AG09319 (cell line): Measurements from ENCODE around the gene PSD2.

Experiments
- DNase-seq: peaks from one replicate; pipeline ENCODE4 v3.0.0-alpha.2; 2010; ENCODE audit warnings: low read depth; ENCODE audit errors: extremely low read depth
- CTCF ChIP-seq: IDR thresholded peaks from 2 replicates; pipeline ENCODE4 v1.5.1; 2011; ENCODE audit warnings: low read depth, mild to moderate bottlenecking, inconsistent platforms, low read length, moderate library complexity

Gene PSD2

GRCh38 chr5:139822553-139823425 lies 27.2 kb downstream of the PSD2 start:
- DNase-seq = no peak
- TF ChIP-seq CTCF = no peak

- TF ChIP-seq CTCF = no peak
These were observed 28.2 kb downstream of the PSD2 start for GRCh38 chr5:139823757-139824355.

GRCh38 chr5:139825690-139826089 lies 30.1 kb downstream of the PSD2 start:
- no peak for DNase-seq
- no peak for TF ChIP-seq CTCF

More at GRCh38 chr5:139823757-139824355, 28.2 kb downstream of the PSD2 start:
- DNase-seq = no peak

- DNase-seq = no peak
- TF ChIP-seq CTCF = no peak
These were observed 32.7 kb downstream of the PSD2 start for GRCh38 chr5:139828207-139828895.

- no peak for TF ChIP-seq CTCF
- no peak for DNase-seq
These were observed 33.9 kb downstream of the PSD2 start for GRCh38 chr5:139829471-139829870.

- DNase-seq = no peak
- TF ChIP-seq CTCF = no peak
These were observed 36.0 kb downstream of the PSD2 start for GRCh38 chr5:139831624-139832023.

GRCh38 chr5:139833525-139833924 lies 37.9 kb downstream of the PSD2 start:
- DNase-seq = no peak
- TF ChIP-seq CTCF = no peak
